HG03025 (cell line): ENCODE data around the gene SPOUT1.

Experiments used
- ATAC-seq: cut with Tn5 transposase; IDR thresholded peaks from one replicate; pipeline ENCODE4 v1.9.1; 2021; ENCODE audit warnings: mild to moderate bottlenecking, moderate library complexity; ENCODE audit not compliant: unreplicated experiment, low FRiP score

Gene SPOUT1

DNA sequence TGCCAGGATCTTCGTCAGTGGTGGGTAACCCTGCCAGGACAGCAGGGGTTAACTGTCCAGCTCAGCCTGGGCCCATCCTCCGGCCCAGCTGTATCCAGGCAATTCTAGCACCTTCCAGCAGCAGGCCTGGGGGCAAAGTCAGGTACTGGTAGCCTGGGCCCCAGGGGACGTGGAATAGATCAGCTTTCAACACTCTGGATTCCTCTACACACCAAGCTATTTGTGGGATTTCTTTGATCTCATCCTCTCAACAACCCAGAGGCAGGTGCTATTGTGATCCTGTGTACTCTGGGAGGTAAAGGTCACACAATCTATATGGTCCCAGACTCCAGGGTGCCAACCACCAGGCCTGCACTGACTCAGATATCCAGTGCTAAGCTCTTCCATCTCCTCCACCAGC is 8.7 kb upstream of the SPOUT1 start:
- ATAC-seq: no peak

DNA sequence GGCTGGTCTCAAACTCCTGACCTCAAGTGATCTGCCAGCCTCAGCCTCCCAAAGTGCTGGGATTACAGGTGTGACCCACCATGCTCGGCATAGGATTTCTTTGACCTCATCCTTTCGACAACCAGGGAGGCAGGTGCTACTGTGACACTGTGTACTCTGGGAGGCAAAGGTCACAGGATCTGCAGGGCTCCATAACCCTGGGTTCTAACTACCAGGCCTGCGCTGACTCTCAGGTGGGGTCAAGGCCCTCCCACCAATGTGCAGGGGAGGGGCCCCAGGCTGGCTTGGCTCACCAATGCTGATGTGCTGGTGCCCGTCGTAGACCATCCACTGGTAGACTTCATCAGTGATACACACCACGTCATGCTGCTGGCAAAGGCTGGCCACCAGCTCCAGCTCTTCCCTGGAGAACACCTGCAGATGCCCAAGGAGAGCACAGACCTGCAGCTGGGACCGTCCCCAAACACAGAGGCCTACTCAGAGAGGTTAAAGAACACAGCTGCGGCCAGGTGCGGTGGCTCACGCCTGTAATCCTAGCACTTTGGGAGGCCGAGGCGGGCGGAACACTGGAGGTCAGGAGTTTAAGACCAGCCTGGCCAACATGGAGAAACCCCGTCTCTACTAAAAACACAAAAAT is 7.0 kb upstream of the SPOUT1 start:
- ATAC-seq: no peak

DNA sequence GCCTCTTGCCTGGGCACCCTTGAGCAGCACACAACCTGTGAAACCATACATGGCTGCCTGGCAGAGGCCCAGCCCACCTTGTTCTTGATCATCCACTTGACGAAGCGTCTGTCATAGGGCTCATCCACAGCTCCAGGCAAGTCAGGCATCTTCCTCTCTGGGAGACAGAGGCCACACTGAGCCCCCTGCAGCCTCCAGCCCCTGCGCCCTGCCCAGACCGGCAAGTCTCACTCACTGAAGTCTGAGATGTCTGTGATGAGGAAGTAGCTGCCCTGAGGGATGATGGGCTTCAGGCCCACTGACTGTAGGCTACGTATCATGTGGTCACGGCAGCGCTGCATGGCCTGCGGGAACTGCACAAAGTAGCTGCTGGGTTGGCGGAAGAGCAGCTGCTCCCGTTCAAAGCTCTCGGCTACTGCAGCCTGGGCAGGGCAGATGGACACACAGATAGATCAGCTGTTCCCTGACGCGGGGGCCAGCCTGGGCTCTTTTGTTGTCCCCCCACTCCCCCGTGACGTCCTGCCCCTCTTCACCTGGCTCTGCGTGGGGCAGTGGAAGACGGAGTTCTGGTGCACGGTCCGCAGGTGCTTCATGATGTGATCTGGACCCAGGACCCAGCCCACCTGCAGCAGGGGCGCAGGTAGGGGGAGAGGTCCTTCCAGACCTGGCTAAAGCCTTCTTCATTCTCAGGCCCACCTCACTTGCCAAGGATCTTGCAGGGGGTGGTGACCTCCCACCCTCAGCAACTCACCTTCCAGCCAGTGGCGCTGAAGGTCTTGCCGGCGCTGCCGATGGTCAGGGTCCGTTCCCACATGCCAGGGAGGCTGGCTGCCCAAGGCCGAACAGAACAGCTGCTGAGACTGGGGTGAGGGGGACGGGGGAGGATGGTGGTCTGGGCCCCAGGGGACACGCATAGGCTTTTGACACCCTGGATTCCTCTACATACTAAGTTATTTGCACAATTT is 5.9 kb upstream of the SPOUT1 start:
- ATAC-seq: no peak

DNA sequence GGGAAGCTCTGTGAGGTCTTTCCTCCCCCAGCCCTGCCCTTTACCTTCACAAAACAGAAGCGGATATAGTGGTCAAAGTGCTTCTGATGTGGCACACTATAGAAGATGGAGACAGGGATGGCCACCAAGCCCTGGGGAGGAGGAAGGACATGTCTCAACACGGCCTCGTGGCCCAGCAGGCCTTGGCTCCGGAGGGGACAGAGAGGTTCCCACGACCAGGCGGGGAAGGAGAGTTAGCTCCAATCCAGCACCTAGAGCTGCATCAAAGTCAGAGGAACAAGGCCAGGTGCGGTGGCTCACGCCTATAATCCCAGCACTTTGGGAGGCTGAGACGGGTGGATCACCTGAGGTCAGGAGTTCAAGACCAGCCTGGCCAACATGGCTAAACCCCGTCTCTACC is 4.1 kb upstream of the SPOUT1 start:
- no peak for ATAC-seq

DNA sequence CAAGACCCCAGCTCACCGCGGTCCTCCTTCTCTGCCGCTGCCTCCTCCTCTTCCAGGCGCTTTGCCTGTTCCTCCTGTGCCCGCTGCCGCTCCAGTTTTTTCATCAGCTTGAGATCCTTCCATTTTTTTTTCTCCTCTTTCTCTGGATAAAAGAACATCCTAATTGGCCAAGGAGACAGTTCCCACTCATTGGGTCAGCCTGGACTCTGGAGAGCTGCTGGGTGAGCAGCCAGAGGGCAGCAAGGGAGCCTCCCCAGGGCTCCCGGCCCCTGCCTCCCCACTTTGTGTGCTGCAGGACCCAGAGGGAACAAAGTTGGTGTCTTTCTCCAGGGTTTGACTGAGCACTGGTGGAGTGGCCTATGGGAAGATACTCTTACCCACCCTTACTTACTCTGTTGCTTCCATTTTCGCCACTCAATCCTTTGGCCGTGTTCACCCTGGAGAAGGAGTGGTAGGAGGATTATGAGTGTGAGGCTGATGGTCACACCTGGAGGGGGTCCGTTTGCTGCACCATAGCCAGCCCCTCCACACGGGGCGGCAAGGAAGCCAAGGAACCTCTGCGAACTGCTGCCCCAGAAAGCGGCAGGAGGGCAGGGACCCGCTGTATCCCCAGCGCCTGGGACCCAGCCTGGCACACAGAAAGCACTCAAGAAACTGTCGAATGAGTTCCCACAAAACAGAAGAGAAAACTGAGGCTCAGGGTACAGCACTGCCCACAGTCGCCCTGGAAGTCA is 708 bp downstream of the SPOUT1 start:
- ATAC-seq: no peak

DNA sequence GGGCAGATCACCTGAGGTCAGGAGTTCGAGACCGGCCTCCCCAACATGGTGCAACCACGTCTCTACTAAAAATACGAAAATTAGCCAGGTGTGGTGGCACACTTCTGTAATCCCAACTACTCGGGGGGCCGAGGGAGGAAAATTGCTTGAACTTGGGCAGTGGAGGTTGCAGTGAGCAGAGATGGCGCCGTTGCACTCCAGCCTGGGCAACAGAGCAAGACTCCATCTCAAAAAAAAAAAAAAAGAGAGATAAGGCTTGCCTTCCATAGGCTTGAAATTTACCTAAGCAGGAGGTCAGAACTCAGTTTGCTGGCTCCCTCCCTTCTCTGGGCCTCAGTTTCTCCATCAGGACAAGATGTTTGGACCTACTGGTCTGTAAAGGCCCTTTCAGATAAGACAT is 1.3 kb downstream of the SPOUT1 start:
- no peak for ATAC-seq

DNA sequence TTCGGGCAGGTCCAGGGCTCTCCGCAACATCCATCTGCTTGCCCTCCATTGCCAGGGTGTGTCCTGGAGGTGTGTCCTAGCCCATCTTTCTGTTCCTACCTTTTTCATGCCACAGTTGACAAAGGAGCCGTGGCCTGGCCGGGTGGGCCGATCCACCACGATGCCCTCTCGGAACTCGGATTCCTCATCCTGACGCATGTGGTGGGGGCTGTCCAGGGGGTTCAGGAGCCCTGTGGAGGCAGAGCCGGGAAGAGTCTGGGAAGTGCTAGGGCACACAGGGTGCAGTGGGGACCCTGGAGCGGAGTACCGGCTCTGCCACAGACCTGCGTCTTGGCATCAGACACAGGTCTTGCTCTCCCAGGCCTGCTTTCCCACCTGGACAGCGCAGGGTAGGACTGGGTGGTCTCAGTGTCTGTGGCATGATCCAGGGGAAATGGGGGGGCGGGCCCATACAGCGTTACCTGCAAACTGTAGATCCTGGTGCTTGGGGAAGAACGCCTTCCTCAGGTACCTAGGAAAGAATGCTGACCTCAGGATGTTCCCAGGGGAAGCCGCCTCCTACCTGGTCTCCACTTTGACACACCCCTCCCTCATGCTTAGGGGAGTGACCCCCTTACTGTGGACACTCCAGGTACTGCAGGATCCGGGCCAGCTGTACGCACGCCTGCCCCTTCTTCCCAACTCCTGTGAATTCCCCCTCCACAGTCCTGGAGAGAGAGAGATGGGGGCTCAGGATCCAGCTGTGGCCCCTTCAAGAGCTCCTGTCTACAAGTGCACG is 3.5 kb downstream of the SPOUT1 start:
- no peak for ATAC-seq

DNA sequence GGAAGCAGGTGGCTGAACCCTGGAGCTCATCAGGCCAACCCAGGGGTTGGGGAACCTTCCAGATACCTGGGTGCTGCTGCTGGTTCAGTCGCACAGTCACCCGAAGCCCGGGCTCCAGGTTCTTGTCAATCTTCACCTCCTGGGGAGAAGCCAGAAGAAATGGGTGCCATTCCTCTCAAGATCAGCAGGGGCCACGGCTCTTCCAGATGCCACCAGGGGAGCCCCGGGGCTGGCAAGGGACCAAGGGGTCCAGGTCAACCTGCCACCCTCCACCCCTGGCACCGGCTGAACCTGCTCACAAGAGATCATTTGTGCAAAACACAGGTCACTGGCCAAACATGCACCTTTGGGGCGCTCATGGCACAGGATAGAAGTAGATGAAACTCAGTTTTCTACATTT is 4.7 kb downstream of the SPOUT1 start:
- no peak for ATAC-seq

DNA sequence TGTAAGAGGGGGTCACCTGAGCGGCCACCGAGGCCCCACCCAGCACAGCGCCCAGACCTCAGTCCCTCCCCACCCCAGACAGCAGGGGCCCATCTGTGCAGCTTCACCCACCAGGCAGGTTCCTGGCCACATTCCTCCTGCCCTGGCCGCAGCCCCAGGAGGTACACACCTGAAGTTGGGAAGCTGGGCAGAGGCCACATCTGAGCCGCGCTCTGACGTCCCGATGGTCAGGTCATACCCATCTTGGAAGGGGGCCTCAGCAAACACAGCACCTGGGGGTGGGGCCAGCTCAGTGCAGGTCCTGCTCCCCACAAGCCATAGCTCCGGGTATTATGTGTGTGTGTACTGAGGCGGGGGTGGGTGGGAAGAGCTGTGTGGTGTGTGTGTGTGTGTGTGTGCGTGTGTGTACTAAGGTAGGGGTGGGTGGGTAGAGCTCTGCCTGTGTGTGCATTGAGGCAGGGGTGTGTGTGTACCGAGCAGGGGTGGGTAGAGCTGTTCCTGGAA is 5.6 kb downstream of the SPOUT1 start:
- no peak for ATAC-seq

DNA sequence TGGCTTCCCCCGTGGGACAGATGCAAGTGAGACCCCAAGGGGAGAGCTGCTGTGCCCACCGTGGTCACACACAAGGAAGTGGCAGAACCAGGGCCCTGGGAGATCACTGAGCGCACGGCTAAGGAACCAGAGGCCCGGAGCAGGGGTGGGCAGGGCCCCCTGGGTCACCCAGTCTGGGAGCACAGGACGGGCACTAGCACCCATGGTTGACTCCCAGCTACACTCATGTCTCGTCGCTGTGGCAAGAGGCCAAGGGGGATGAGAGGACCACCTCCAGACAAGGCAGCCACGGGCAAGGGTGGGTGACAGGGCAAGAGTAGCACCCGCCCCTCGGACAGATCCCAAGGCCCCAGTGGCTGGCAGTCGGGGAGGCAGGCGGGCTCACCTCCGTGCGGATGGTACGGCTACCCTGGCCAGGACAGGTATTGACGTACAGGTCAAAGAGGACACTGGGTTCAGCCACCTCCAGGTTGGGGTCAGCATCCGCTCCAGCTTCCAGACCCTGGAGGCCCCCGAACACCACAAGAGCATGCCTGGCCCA is 6.2 kb downstream of the SPOUT1 start:
- no peak for ATAC-seq

DNA sequence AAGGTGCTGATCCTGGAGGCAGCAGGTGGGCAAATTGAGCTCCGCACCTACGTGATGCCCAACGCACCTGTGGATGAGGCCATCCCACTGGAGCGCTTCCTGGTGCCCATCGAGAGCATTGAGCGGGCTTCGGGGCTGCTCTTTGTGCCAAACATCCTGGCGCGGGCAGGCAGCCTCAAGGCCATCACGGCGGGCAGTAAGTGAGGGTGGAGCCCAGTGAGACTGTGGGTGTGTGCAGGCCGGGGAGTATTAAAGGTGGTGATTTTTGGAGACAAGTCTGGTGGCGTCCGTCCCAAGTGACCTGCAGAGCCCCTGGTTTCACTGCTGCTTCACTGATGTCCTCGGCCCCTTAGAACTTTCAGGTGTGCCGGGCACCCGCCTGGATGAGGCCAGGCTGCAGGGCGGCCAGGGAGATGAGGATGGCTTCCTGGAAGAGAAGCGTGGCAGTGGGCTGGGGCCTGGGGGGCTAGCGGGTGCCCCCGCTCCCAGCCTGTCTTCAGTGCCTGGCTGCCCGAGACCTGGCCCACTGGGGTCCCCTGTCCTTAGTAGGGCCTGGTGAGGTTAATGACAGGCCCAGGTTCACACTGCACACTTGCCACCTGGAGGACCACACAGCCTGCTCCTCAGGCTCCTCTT is 7.1 kb downstream of the SPOUT1 start:
- ATAC-seq: no peak

DNA sequence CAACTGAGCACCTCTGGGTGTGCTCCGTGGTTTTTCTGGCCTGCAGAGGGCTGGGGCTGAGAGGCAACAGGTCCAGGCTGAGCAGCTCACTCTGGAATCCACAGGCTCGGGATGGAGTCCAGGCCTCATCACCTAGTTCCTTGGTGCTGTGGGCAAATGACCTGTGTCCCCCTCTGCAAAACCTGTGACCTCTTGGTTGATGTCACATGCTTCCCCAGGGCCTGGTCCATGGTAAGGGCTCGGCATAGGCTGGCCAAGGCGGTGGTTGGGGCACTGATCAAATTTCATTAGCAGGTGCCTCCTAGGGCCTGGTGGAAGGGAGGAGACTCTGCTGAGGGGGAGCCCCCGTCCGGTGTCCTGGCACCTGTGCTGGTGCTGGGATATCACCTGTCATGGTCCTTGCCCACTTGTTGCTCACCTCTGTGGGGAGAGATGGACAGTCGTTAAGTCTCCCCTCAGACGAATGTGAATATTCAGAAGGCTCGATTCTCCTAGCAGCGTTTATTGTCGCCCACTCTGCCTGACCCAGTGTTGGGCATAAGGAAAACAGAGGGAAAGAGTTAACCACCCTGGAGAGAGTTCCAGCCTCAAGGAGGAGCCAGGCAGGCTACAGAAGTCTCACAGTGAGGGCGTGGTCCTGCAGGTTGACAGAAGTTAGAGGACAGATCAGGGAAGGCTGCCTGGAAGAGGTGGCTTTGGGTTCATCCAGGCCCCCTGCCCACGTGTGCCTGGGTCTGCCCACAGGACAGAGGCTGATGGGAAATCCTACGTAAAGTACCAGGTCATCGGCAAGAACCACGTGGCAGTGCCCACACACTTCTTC is 7.8 kb downstream of the SPOUT1 start:
- ATAC-seq: no peak

DNA sequence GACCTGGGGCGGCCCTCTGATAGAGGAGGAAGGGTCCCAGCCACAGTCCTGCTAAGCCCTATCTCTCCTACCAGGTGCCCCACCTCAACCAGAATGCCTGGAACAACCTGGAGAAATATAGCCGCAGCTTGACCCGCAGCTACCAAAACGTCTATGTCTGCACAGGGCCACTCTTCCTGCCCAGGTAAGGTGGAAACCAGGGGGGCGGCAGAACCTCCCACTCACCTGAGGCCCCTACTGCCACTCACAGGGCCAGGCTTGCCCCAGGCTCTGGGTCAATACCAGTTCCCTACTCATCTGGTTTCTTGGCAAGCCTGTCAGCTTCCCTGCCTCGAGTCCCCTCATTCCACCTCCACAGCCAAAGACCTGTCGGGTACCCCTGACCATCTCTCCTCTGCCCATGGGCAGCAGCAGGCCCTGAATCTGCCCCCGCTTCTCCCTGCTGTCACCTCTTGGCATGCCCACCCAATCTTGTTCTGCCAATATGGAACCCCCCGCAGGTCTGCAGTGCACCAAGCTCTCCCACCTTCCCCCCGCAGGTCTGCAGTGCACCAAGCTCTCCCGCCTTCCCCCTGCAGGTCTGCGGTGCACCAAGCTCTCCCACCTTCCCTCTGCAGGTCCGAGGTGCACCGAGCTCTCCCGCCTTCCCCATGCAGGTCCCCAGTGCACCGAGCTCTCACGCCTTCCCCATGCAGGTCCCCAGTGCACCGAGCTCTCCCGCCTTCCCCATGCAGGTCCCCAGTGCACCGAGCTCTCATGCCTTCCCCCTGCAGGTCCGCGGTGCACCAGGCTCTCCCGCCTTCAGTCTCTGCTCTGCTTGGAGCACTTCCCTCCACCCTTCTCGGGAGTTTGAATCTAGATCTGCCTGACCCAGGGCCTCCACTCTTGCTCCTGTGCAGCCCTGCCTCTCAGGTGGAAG is 8.7 kb downstream of the SPOUT1 start:
- ATAC-seq: no peak

DNA sequence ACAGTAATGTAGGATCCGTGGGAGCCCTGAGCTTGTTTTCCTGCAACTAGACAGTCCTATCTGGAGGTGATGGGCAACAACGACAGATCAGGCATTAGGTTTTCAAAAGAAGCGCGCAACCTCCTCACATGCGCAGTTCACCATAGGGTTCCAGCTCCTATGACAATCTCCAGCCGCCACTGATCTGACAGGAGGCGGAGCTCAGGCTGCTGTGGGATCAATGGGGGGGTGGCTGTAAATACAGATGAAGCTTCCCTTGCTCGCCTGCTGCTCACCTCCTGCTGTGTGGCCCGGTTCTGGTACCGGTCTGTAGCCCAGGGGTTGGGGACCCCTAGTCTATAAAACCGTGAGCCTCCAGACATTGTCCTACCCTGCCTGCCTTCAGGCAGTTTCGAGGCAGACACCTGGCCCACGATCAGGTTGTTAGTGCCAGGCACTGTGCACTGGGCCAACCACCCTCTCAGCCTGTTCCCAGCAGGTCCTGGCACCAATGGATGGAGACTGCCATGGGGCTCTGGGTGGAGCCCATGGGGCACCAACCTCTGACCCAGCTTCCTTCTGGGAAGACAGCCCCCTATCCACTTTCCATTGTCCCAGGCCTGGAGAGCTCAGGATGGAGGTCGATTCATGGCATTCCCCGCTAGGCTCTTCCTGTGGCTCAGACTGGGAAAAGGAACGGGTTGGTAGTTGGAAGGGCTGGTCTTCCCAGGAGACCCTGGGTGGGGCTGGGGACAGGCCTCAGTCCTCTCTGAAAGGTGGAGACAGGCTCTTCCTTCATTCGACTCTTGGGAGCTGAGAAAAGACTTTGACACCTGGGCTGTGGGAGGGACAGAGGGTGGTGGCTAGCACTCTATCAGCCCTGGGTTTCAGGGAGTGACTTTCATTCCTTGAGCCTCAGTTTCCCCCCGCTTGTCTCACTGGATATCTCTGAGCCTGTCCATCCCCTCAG is 9.6 kb downstream of the SPOUT1 start:
- no peak for ATAC-seq

DNA sequence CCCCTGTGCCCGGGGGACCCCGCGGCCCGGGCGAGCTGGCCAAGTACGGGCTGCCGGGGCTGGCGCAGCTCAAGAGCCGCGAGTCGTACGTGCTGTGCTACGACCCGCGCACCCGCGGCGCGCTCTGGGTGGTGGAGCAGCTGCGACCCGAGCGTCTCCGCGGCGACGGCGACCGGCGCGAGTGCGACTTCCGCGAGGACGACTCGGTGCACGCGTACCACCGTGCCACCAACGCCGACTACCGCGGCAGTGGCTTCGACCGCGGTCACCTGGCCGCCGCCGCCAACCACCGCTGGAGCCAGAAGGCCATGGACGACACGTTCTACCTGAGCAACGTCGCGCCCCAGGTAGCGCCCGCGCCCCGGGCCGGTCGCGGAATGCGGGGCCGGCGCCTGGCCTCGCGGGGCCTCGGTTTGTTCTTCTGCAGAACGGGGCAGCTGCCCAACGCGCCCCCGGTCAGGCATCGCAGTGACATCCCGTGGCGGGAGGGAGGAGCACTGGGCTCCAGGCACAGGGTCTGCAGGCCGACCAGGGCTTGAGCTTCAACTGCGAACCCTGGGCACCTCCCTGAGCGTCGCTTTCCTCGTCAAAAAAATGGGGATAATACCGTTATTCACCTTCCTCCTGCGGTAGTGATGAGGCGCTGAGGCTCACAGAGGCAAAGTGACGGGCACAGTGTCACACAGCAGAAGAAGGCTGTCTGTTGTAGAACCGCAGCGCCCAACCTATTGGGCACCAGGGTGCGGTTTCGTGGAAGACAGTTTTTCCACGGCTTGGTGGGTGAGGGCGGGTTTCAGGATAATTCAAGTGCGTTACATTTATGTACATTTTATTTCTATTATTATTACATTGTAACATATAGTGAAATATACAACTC is 10.5 kb downstream of the SPOUT1 start:
- ATAC-seq: peak; percentile 10
